ENCODE data around the gene SLC25A38. TPM values are rescaled to one million over a fixed set of nuclear protein-coding genes. Genes with fewer than 3 reads are reported as not detected.

The SLC25A38 gene
- total and polyA plus RNA-seq, 3 donors from 2014 or later = 41.8 to 52.9 (median 46.1) TPM

DNA sequence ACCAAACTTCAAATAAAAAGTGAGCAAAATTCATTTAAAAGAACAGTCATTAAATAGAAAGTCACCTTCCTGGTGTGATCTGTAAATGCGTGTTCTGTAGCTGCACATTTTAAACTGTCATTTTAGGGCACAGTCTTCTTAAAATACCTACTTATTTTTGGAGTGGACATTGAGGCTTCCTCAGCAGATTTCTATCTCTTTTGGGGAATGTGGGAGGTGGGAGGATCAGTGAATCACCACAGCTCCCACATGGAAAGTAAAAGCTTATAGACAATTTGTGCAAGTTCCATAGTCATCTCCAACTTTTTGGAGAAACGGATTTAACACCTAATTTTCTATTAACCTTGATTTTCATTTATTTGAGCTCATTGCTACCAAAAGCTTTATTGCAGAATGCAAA, 63.3 kb downstream of the SLC25A38 start:
- Histone ChIP-seq H3K4me1 (no peaks in the 10 kb centered on the region), H3K27me3 (no peaks in the 10 kb centered on the region), H3K36me3 (ENCODE audit: low read depth, missing control alignments) (no peaks in the 10 kb centered on the region), H3K4me3 (no peak overlapping the region), H3K9me3 (no peaks in the 10 kb centered on the region), H3K27ac (no peak overlapping the region)
- intact Hi-C loops (cut with DNase I; ENCODE audit: low total_unique reads) = no loop called here
- TF ChIP-seq POLR2A (IDR thresholded peaks at IDR 0.05) = no peak
- TF ChIP-seq, protein P1, sequence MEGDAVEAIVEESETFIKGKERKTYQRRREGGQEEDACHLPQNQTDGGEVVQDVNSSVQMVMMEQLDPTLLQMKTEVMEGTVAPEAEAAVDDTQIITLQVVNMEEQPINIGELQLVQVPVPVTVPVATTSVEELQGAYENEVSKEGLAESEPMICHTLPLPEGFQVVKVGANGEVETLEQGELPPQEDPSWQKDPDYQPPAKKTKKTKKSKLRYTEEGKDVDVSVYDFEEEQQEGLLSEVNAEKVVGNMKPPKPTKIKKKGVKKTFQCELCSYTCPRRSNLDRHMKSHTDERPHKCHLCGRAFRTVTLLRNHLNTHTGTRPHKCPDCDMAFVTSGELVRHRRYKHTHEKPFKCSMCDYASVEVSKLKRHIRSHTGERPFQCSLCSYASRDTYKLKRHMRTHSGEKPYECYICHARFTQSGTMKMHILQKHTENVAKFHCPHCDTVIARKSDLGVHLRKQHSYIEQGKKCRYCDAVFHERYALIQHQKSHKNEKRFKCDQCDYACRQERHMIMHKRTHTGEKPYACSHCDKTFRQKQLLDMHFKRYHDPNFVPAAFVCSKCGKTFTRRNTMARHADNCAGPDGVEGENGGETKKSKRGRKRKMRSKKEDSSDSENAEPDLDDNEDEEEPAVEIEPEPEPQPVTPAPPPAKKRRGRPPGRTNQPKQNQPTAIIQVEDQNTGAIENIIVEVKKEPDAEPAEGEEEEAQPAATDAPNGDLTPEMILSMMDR (IDR thresholded peaks at IDR 0.05) = no peak
- no peak for DNase-seq
- WGBS, 2 donors = 72 to 73% methylated on average over 2 of the region's 2 CpGs

Small RNAs within 50 kb of the gene (small RNA-seq; reads per million reads assigned to genes)
- gene SNORA6 (0 reads per million in 2 donors), gene SNORA62 (0 reads per million in 2 donors)

Other genes starting within 250 kb of the SLC25A38 start
- 10 to 100 TPM; 27.0 to 30.4 TPM for gene CSRNP1, start 229.8 kb upstream of the SLC25A38 start, total RNA-seq
- 20.4 TPM for gene CSRNP1, start 229.8 kb upstream of the SLC25A38 start, polyA plus RNA-seq (ENCODE audit: insufficient read depth, low read depth, low replicate concordance)
- gene XIRP1, start 190.8 kb upstream of the SLC25A38 start, total RNA-seq = under 1 TPM; 0.24 to 0.37 TPM
- 2.8 TPM for gene XIRP1, start 190.8 kb upstream of the SLC25A38 start, polyA plus RNA-seq (ENCODE audit: insufficient read depth, low read depth, low replicate concordance)
- gene CX3CR1, start 103.3 kb upstream of the SLC25A38 start, total RNA-seq = 1 to 10 TPM; 1.4 to 2.0 TPM
- 3.5 TPM for gene CX3CR1, start 103.3 kb upstream of the SLC25A38 start, polyA plus RNA-seq (ENCODE audit: insufficient read depth, low read depth, low replicate concordance)
- gene CCR8, start 53.7 kb upstream of the SLC25A38 start, total RNA-seq = not detected
- not detected for gene CCR8, start 53.7 kb upstream of the SLC25A38 start, polyA plus RNA-seq (ENCODE audit: insufficient read depth, low read depth, low replicate concordance)
- 100 to 1,000 TPM; 387 to 661 TPM for gene RPSA, start 23.4 kb downstream of the SLC25A38 start, total RNA-seq
- 858 TPM for gene RPSA, start 23.4 kb downstream of the SLC25A38 start, polyA plus RNA-seq (ENCODE audit: insufficient read depth, low read depth, low replicate concordance)
- 1 to 10 TPM; 5.6 to 8.5 TPM for gene MOBP, start 84.3 kb downstream of the SLC25A38 start, total RNA-seq
- gene MOBP, start 84.3 kb downstream of the SLC25A38 start, polyA plus RNA-seq (ENCODE audit: insufficient read depth, low read depth, low replicate concordance) = 19.5 TPM